Right atrium auricular region (tissue), 2 donors: Measurements from ENCODE around the gene SUDS3. TPM values are rescaled to one million over a fixed set of nuclear protein-coding genes. Genes with fewer than 3 reads are reported as not detected.

Experiments used
- DNase-seq: peaks from one replicate; pipeline ENCODE4 v3.0.0-alpha.2; 2019; ENCODE audit warnings: low spot score
- H3K27ac ChIP-seq, 2 donors: fragments of 200-600 bp; sonication (generic); 1 replicate in 1 of 2; 2 replicates in 1 of 2; pipeline ENCODE4 v1.5.1; 2016 to 2019
- H3K27me3 ChIP-seq, 2 donors: fragments of 200-600 bp; sonication (generic); one replicate each; pipeline versions ENCODE4 v1.5.1 to v1.6.0; 2017 to 2019
- H3K36me3 ChIP-seq: fragments of 200-600 bp; sonication (generic); one replicate; pipeline ENCODE4 v1.5.1; 2016
- H3K4me1 ChIP-seq, 2 donors: fragments of 200-600 bp; sonication (generic); one replicate each; pipeline versions ENCODE4 v1.5.1 to v1.6.0; 2017 to 2019
- H3K4me3 ChIP-seq, 2 donors: fragments of 200-600 bp; sonication (generic); 1 replicate in 1 of 2; 2 replicates in 1 of 2; pipeline ENCODE4 v1.5.1; 2017 to 2019; ENCODE audit warnings: mild to moderate bottlenecking in 1 of 2, moderate library complexity in 1 of 2
- H3K9me3 ChIP-seq, 2 donors: fragments of 200-600 bp; sonication (generic); one replicate each; pipeline ENCODE4 v1.5.1; 2019
- total RNA-seq, 2 donors: library from RNA; depleted of rRNA; stranded (reverse); fragments of >200 nt; gene quantifications; one replicate each; pipeline ENCODE4 v1.1.0, GENCODE V29; 2016
- TF ChIP-seq, protein P1 (sequence below), 2 donors: fragments of 200-600 bp; sonication (generic); IDR thresholded peaks; one replicate each; pipeline ENCODE4 v1.5.1; 2019; ENCODE audit warnings: antibody characterized with exemption in 2 of 2

Gene SUDS3
- total RNA-seq, 2 donors from 2014 or later = 19.1 to 30.2 TPM

GRCh38 chr12:118342090-118342489 is 34.3 kb upstream of the SUDS3 start:
- peaks cover 0 to 6% of the 10 kb centered on the region in 2 donors for H3K4me1 ChIP-seq
- no peaks in the 10 kb centered on the region for H3K36me3 ChIP-seq
- no peak overlapping the region for H3K27ac ChIP-seq
- H3K4me3 ChIP-seq = no peak overlapping the region
- no peaks in the 10 kb centered on the region for H3K9me3 ChIP-seq
- DNase-seq = no peak
- TF ChIP-seq, protein P1, sequence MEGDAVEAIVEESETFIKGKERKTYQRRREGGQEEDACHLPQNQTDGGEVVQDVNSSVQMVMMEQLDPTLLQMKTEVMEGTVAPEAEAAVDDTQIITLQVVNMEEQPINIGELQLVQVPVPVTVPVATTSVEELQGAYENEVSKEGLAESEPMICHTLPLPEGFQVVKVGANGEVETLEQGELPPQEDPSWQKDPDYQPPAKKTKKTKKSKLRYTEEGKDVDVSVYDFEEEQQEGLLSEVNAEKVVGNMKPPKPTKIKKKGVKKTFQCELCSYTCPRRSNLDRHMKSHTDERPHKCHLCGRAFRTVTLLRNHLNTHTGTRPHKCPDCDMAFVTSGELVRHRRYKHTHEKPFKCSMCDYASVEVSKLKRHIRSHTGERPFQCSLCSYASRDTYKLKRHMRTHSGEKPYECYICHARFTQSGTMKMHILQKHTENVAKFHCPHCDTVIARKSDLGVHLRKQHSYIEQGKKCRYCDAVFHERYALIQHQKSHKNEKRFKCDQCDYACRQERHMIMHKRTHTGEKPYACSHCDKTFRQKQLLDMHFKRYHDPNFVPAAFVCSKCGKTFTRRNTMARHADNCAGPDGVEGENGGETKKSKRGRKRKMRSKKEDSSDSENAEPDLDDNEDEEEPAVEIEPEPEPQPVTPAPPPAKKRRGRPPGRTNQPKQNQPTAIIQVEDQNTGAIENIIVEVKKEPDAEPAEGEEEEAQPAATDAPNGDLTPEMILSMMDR (IDR thresholded peaks at IDR 0.05) = no peak
- no peaks in the 10 kb centered on the region for H3K27me3 ChIP-seq

GRCh38 chr12:118344829-118345228 is 31.5 kb upstream of the SUDS3 start:
- Histone ChIP-seq H3K9me3 (no peaks in the 10 kb centered on the region), H3K4me3 (no peak overlapping the region), H3K27ac (no peak overlapping the region), H3K27me3 (no peaks in the 10 kb centered on the region), H3K4me1 (peaks cover 0 to 6% of the 10 kb centered on the region in 2 donors), H3K36me3 (no peaks in the 10 kb centered on the region)
- no peak for DNase-seq
- TF ChIP-seq, protein P1 (IDR thresholded peaks at IDR 0.05) = no peak

GRCh38 chr12:118345355-118345754 is 31.0 kb upstream of the SUDS3 start:
- no peak overlapping the region for H3K4me3 ChIP-seq
- H3K36me3 ChIP-seq = no peaks in the 10 kb centered on the region
- no peak overlapping the region for H3K27ac ChIP-seq
- peaks cover 0 to 6% of the 10 kb centered on the region in 2 donors for H3K4me1 ChIP-seq
- no peaks in the 10 kb centered on the region for H3K9me3 ChIP-seq
- TF ChIP-seq, protein P1 (IDR thresholded peaks at IDR 0.05) = no peak
- no peaks in the 10 kb centered on the region for H3K27me3 ChIP-seq
- no peak for DNase-seq

DNA sequence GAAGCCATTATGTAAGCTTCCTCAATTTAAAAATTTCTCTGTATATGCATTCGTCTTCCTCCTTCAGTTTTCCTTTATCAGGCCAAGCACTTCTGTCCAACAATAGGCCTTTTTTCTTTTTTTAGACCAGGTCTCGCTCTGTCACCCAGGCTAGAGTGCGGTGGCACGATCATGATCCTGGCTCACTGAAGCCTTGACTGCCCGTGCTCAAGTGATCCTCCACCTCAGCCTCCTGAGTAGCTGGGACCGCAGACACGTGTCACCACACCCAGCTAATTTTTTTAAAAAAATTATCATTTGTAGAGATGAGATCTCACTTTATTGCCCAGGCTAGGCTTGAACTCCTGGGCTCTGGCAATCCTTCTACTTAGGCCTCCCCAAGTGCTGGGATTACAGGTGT is 29.5 kb upstream of the SUDS3 start:
- Histone ChIP-seq H3K27ac (no peak overlapping the region), H3K36me3 (no peaks in the 10 kb centered on the region), H3K4me3 (no peak overlapping the region), H3K9me3 (no peaks in the 10 kb centered on the region), H3K27me3 (no peaks in the 10 kb centered on the region), H3K4me1 (peaks cover 0 to 6% of the 10 kb centered on the region in 2 donors)
- no peak for DNase-seq
- TF ChIP-seq, protein P1 (IDR thresholded peaks at IDR 0.05) = no peak

- no peak overlapping the region for H3K27ac ChIP-seq
- H3K9me3 ChIP-seq = no peaks in the 10 kb centered on the region
- TF ChIP-seq, protein P1 (IDR thresholded peaks at IDR 0.05) = no peak
- no peaks in the 10 kb centered on the region for H3K36me3 ChIP-seq
- H3K4me1 ChIP-seq = peaks cover 0 to 6% of the 10 kb centered on the region in 2 donors
- no peak overlapping the region for H3K4me3 ChIP-seq
- no peaks in the 10 kb centered on the region for H3K27me3 ChIP-seq
- no peak for DNase-seq
Measured at GRCh38 chr12:118347916-118348315, 28.4 kb upstream of the SUDS3 start.

DNA sequence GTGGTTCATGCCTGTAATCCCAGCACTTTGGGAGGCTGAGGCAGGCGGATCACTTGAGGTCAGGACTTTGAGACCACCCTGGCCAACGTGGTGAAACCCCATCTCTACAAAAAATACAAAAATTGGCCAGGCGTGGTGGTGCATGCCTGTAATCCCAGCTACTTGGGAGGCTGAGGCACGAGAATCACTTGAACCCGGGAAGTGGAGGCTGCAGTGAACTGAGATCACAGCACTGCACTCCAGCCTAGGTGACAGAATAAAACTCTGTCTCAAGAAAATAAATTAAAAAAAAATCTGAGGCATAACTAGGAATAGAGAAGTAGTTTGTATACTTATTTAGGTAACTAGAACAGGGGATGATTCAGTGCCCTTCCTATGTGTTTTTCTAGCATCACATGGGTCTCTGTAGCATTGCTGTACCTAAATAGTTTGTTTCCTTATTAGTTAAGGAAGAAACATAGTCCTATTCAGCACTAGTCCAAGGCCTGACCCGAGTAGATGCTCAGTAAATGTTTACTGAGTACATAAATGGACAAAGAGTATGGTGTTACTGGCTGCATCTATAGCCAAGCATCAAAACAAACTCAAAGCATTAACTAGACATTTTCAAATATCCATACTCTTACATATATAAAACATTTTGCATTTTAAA is 25.3 kb upstream of the SUDS3 start:
- no peaks in the 10 kb centered on the region for H3K36me3 ChIP-seq
- no peak for DNase-seq

More for the DNA sequence above, 25.3 kb upstream of the SUDS3 start:
- H3K9me3 ChIP-seq = no peaks in the 10 kb centered on the region
- H3K4me1 ChIP-seq = peaks cover 0 to 6% of the 10 kb centered on the region in 2 donors
- H3K27ac ChIP-seq = no peak overlapping the region
- TF ChIP-seq, protein P1 (IDR thresholded peaks at IDR 0.05) = no peak
- H3K27me3 ChIP-seq = no peaks in the 10 kb centered on the region
- H3K4me3 ChIP-seq = no peak overlapping the region
